ENCODE data around the gene RANBP3. TPM values are rescaled to one million over a fixed set of nuclear protein-coding genes. Genes with fewer than 3 reads are reported as not detected.
A peak's percentile ranks its signal among the peaks of the same experiment; 100 is the strongest.

The RANBP3 gene
- total RNA-seq, 4 donors from 2014 or later = 57.8 to 148 (median 82.7) TPM

GRCh38 chr19:5997371-5997770, 19.4 kb upstream of the RANBP3 start:
- peaks cover 14 to 25% of the 10 kb centered on the region in 2 donors for H3K4me1 ChIP-seq
- TF ChIP-seq, protein P1, sequence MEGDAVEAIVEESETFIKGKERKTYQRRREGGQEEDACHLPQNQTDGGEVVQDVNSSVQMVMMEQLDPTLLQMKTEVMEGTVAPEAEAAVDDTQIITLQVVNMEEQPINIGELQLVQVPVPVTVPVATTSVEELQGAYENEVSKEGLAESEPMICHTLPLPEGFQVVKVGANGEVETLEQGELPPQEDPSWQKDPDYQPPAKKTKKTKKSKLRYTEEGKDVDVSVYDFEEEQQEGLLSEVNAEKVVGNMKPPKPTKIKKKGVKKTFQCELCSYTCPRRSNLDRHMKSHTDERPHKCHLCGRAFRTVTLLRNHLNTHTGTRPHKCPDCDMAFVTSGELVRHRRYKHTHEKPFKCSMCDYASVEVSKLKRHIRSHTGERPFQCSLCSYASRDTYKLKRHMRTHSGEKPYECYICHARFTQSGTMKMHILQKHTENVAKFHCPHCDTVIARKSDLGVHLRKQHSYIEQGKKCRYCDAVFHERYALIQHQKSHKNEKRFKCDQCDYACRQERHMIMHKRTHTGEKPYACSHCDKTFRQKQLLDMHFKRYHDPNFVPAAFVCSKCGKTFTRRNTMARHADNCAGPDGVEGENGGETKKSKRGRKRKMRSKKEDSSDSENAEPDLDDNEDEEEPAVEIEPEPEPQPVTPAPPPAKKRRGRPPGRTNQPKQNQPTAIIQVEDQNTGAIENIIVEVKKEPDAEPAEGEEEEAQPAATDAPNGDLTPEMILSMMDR (IDR thresholded peaks at IDR 0.05) = no peak
- no peak for TF ChIP-seq POLR2A (IDR thresholded peaks at IDR 0.05)
- H3K9me3 ChIP-seq = no peaks in the 10 kb centered on the region
- no peaks in the 10 kb centered on the region for H3K27me3 ChIP-seq
- no peak for DNase-seq
- peaks cover 0 to under 1% of the 10 kb centered on the region in 2 donors for H3K36me3 ChIP-seq
- 85 to 93% methylated on average over 16 to 17 of the region's 17 CpGs for WGBS, 2 donors
- H3K27ac ChIP-seq = no peak overlapping the region
- intact Hi-C loops (cut with DNase I) = no loop called here
- no peak overlapping the region for H3K4me3 ChIP-seq (replicated peaks in 1 of 3)

GRCh38 chr19:5996623-5997320, 18.8 kb upstream of the RANBP3 start:
- H3K36me3 ChIP-seq = no peaks in the 10 kb centered on the region
- H3K9me3 ChIP-seq = no peaks in the 10 kb centered on the region
- no peak overlapping the region for H3K27ac ChIP-seq
- no peak overlapping the region for H3K4me3 ChIP-seq (replicated peaks in 1 of 3)
- intact Hi-C loops (cut with DNase I) = no loop called here
- no peak for DNase-seq
- 92 to 93% methylated on average over 32 to 36 of the region's 37 CpGs for WGBS, 2 donors
- H3K4me1 ChIP-seq = peaks cover 14 to 25% of the 10 kb centered on the region in 2 donors
- no peaks in the 10 kb centered on the region for H3K27me3 ChIP-seq
- TF ChIP-seq, protein P1 (IDR thresholded peaks at IDR 0.05) = no peak
- TF ChIP-seq POLR2A (IDR thresholded peaks at IDR 0.05) = no peak

DNA sequence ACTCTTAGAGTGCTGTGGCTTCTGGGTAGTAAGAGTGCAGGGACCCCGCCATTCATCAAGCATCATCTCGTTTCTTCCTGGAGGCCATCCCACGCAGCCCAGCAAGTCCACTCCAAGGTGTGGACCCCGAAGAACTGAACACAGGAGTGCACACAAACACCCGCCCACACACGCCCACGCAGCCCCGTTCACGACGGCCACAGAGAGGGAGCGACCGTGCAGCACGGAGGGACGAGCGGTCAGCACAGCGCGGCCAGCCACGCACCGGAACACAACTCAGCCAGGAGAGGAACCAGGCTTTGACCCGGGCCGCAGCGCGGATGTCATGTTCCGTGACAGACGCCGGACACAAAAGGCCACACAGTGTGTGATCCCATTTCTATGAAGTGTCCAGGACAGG, 18.2 kb upstream of the RANBP3 start:
- peaks cover 14 to 25% of the 10 kb centered on the region in 2 donors for H3K4me1 ChIP-seq
- H3K27ac ChIP-seq = no peak overlapping the region
- intact Hi-C loops (cut with DNase I) = no loop called here
- no peak overlapping the region for H3K4me3 ChIP-seq (replicated peaks in 1 of 3)
- no peaks in the 10 kb centered on the region for H3K27me3 ChIP-seq
- TF ChIP-seq POLR2A (IDR thresholded peaks at IDR 0.05) = no peak
- TF ChIP-seq, protein P1 (IDR thresholded peaks at IDR 0.05) = no peak
- DNase-seq = no peak
- no peaks in the 10 kb centered on the region for H3K36me3 ChIP-seq
- whole genome bisulfite sequencing, 2 donors = 90 to 94% methylated on average over 11 to 26 of the region's 26 CpGs
- H3K9me3 ChIP-seq = no peaks in the 10 kb centered on the region

DNA sequence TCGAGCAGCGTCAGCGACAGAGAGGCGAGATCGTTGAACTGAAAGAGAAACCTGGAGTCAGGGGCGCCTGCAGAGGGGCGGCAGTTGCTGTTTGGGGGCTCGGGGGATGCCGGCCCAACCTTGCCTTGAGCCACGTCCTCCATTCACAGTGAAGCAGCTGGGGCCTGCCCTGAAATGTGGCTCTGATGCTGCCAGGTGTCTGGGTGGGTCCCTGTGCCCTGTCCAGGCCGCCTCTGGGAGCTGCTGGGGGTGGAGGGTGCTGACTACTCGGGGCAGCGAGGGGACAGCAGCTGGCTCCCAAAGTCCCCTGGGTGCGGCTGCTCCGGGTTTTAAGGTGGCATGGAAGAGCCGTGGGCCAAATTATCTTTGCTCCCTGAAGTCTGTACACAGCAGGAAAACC, 17.7 kb upstream of the RANBP3 start:
- Histone ChIP-seq H3K9me3 (no peaks in the 10 kb centered on the region), H3K27ac (no peak overlapping the region), H3K36me3 (no peaks in the 10 kb centered on the region), H3K4me3 (replicated peaks in 1 of 3) (no peak overlapping the region), H3K27me3 (no peaks in the 10 kb centered on the region), H3K4me1 (peaks cover 14 to 25% of the 10 kb centered on the region in 2 donors)
- TF ChIP-seq POLR2A (IDR thresholded peaks at IDR 0.05) = no peak
- TF ChIP-seq, protein P1 (IDR thresholded peaks at IDR 0.05) = no peak
- no peak for DNase-seq
- 96% methylated on average over 15 of the region's 16 CpGs for whole genome bisulfite sequencing, 2 donors
- intact Hi-C loops (cut with DNase I) = no loop called here

DNA sequence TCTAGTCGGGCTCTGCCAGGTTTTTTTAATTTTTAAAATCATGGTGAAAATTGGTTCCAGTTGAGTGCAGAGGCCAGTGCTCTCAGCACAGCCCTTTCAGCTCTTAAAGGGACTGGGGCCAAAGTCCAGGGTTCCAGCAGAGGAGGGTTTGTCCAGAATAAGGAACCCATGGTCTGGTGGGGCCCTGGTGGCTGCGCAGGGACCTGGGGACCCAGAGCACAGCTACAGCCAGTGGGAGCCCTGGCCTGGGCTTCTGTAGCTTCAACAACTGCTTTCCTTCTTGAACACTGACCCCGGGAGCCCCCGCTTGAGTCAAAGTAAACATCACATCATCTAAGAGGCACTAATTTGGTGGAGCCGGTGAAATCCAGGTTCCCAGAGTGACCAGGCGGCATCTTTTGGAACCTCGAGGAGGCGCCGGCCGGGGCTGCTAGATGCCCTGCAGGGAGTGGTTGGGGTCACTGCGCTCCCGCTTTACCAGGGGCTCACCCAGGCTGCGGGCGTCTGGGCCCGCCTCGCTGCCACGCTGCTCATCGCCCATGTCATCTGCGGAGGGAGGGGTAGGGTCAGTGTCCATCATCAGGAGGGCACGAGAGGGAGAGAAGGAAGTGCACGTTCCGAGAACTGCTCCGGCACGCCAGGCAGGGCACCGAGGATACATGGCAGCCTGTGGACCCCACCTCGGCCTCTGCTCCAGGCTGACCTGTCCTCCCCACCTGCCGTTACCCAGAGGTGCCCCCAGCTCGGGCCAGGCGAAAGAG, 16.6 kb upstream of the RANBP3 start:
- Histone ChIP-seq H3K4me1 (peaks cover 14 to 25% of the 10 kb centered on the region in 2 donors), H3K4me3 (replicated peaks in 1 of 3) (no peak overlapping the region), H3K9me3 (no peaks in the 10 kb centered on the region), H3K27ac (peak overlapping the region; percentile 54 to 79 (median 62)), H3K27me3 (no peaks in the 10 kb centered on the region), H3K36me3 (no peaks in the 10 kb centered on the region)
- TF ChIP-seq, protein P1 (IDR thresholded peaks at IDR 0.05) = peak in 1 of 6 experiments; percentile 4
- no peak for TF ChIP-seq POLR2A (IDR thresholded peaks at IDR 0.05)
- DNase-seq = no peak
- intact Hi-C loops (cut with DNase I) = no loop called here
- 33 to 87% methylated on average over 1 to 21 of the region's 29 CpGs for WGBS, 2 donors

All from thyroid gland (tissue), 4 donors.